Sigmoid colon (tissue), 7 donors: ENCODE results near the gene LTBP1. TPM values are rescaled to one million over a fixed set of nuclear protein-coding genes. Genes with fewer than 3 reads are reported as not detected.
"Not testable (repeated sequence)": the region's sequence is repeated elsewhere in the genome, so short reads cannot be mapped to it uniquely, and the experiment has no call there.

Experiments
- DNase-seq: peaks from one replicate; pipeline ENCODE4 v3.0.0-alpha.2; 2019
- H3K27ac ChIP-seq, 4 donors: fragments of 200-600 bp; sonication (generic); one replicate each; pipeline ENCODE4 v1.5.1; 2016 to 2019; ENCODE audit warnings: mild to moderate bottlenecking in 1 of 4
- H3K27me3 ChIP-seq, 3 donors: fragments of 200-600 bp; sonication (generic); one replicate each; pipeline ENCODE4 v1.5.1; 2019; ENCODE audit warnings: mild to moderate bottlenecking in 1 of 3
- H3K36me3 ChIP-seq, 4 donors: fragments of 200-600 bp; sonication (generic); one replicate each; pipeline ENCODE4 v1.5.1; 2016 to 2019
- H3K4me1 ChIP-seq, 4 donors: fragments of 200-600 bp; sonication (generic); one replicate each; pipeline ENCODE4 v1.5.1; 2017 to 2019
- H3K4me3 ChIP-seq, 4 donors: fragments of 200-600 bp; sonication (generic); one replicate each; pipeline ENCODE4 v1.5.1; 2017 to 2019; ENCODE audit warnings: mild to moderate bottlenecking in 2 of 4, moderate library complexity in 1 of 4
- H3K9me3 ChIP-seq, 4 donors: fragments of 200-600 bp in 3 of 4; sonication (generic) in 3 of 4; one replicate each; pipeline versions ENCODE4 v1.5.1 to v1.6.1; 2013 to 2019
- CTCF ChIP-seq, 4 experiments: fragments of 450-650 bp in 3 of 4; fragments of 200-600 bp in 1 of 4; IDR thresholded peaks; one replicate each; pipeline ENCODE4 v1.5.1; 2016 to 2019; ENCODE audit warnings: antibody characterized with exemption in 4 of 4, mild to moderate bottlenecking in 3 of 4, moderate library complexity in 2 of 4
- EP300 ChIP-seq, 4 donors: sonication (generic); formaldehyde crosslinking; IDR thresholded peaks; one replicate each; pipeline ENCODE4 v1.6.1; 2017; ENCODE audit warnings: antibody characterized with exemption in 4 of 4
- POLR2A ChIP-seq, 2 donors: fragments of 450-650 bp; IDR thresholded peaks; one replicate each; pipeline ENCODE4 v1.6.1; 2016; ENCODE audit warnings: antibody characterized with exemption in 2 of 2, mild to moderate bottlenecking in 2 of 2, moderate library complexity in 2 of 2
- POLR2AphosphoS5 ChIP-seq, 4 donors: sonication (generic); formaldehyde crosslinking; IDR thresholded peaks; one replicate each; pipeline ENCODE4 v1.6.1; 2017; ENCODE audit warnings: antibody characterized with exemption in 4 of 4
- WGBS, 2 donors: extraction: QIAGEN DNeasy Blood & Tissue Kit; methylation state at CpG; one replicate each; pipeline ENCODE4 v1.1.7; 2013; 5-methylcytosine and 5-hydroxymethylcytosine counted together
- intact Hi-C: fragments of 100-400 bp; cut with DNase I; formaldehyde crosslinking; loops from one replicate; pipeline ENCODE4 v1.15.1; 2023
- polyA plus RNA-seq, 3 donors: library from polyadenylated mRNA; stranded (reverse); fragments of 200-250 nt; gene quantifications; one replicate each; pipeline ENCODE4 v1.2.3, GENCODE V29; 2013
- total RNA-seq, 4 donors: library from RNA; depleted of rRNA; stranded (reverse); fragments of >200 nt; gene quantifications; one replicate each; pipeline ENCODE4 v1.1.0, GENCODE V29; 2016
- donor health status: healthy with polysubstance abuse.
- donor health status: Bipolar disorder and iron deficiency.
- donor health status: healthy.

Gene LTBP1
- total and polyA plus RNA-seq, 7 donors, result 3.0 to 102 (median 34.2) TPM

- no peak for DNase-seq
- WGBS, 2 donors, result 81 to 86% methylated on average over 4 of the region's 4 CpGs
- intact Hi-C loops, result no loop called here
Measured at GRCh38 chr2:33381301-33381858, 434.6 kb downstream of the LTBP1 start.

GRCh38 chr2:33383855-33384598, 437.3 kb downstream of the LTBP1 start:
- no peak for DNase-seq
- H3K9me3 ChIP-seq, result no peaks in the 10 kb centered on the region
- H3K27me3 ChIP-seq, result no peaks in the 10 kb centered on the region
- no peaks in the 10 kb centered on the region for H3K4me1 ChIP-seq
- WGBS, 2 donors, result 91 to 95% methylated on average over 8 of the region's 8 CpGs
- H3K27ac ChIP-seq, result no peak overlapping the region
- H3K4me3 ChIP-seq, result no peak overlapping the region
- peaks cover 0 to 7% (median 0%) of the 10 kb centered on the region in 4 donors for H3K36me3 ChIP-seq
- intact Hi-C loops, result no loop called here
- TF ChIP-seq EP300 (IDR thresholded peaks at IDR 0.05) (no peak), POLR2A (IDR thresholded peaks at IDR 0.05) (no peak), POLR2AphosphoS5 (IDR thresholded peaks at IDR 0.05) (no peak), CTCF (IDR thresholded peaks at IDR 0.05) (no peak)

More at GRCh38 chr2:33381301-33381858, 434.6 kb downstream of the LTBP1 start:
- Histone ChIP-seq H3K36me3 (peaks cover 0 to 7% (median 0%) of the 10 kb centered on the region in 4 donors), H3K27ac (no peak overlapping the region), H3K9me3 (no peaks in the 10 kb centered on the region), H3K27me3 (no peaks in the 10 kb centered on the region), H3K4me3 (no peak overlapping the region), H3K4me1 (no peaks in the 10 kb centered on the region)
- TF ChIP-seq POLR2AphosphoS5 (IDR thresholded peaks at IDR 0.05), result no peak
- no peak for TF ChIP-seq EP300 (IDR thresholded peaks at IDR 0.05)
- no peak for TF ChIP-seq CTCF (IDR thresholded peaks at IDR 0.05)
- TF ChIP-seq POLR2A (IDR thresholded peaks at IDR 0.05), result no peak

GRCh38 chr2:33384599-33384961, 437.8 kb downstream of the LTBP1 start:
- peaks cover 0 to 7% (median 3%) of the 10 kb centered on the region in 4 donors for H3K36me3 ChIP-seq
- TF ChIP-seq POLR2AphosphoS5 (IDR thresholded peaks at IDR 0.05), result no peak
- no peak for TF ChIP-seq EP300 (IDR thresholded peaks at IDR 0.05)
- no peak for TF ChIP-seq CTCF (IDR thresholded peaks at IDR 0.05)
- TF ChIP-seq POLR2A (IDR thresholded peaks at IDR 0.05), result no peak
- H3K27me3 ChIP-seq, result no peaks in the 10 kb centered on the region
- no peak overlapping the region for H3K4me3 ChIP-seq
- no peaks in the 10 kb centered on the region for H3K9me3 ChIP-seq
- DNase-seq, result no peak
- intact Hi-C loops, result no loop called here
- WGBS, 2 donors, result 90 to 94% methylated on average over 2 of the region's 2 CpGs
- no peak overlapping the region for H3K27ac ChIP-seq
- H3K4me1 ChIP-seq, result no peaks in the 10 kb centered on the region

GRCh38 chr2:33388996-33389395, 442.2 kb downstream of the LTBP1 start:
- peaks cover 0 to 6% (median 0%) of the 10 kb centered on the region in 4 donors for H3K36me3 ChIP-seq
- DNase-seq, result no peak
- intact Hi-C loops, result no loop called here
- peaks cover 0 to 16% (median 10%) of the 10 kb centered on the region in 4 donors for H3K4me1 ChIP-seq
- WGBS, 2 donors, result 96 to 97% methylated on average over 14 of the region's 14 CpGs
- no peaks in the 10 kb centered on the region for H3K9me3 ChIP-seq
- TF ChIP-seq CTCF (IDR thresholded peaks at IDR 0.05) (no peak), POLR2A (IDR thresholded peaks at IDR 0.05) (no peak), POLR2AphosphoS5 (IDR thresholded peaks at IDR 0.05) (no peak), EP300 (IDR thresholded peaks at IDR 0.05) (no peak)
- H3K27me3 ChIP-seq, result no peaks in the 10 kb centered on the region
- no peak overlapping the region for H3K4me3 ChIP-seq
- H3K27ac ChIP-seq, result no peak overlapping the region

- 89 to 95% methylated on average over 6 of the region's 6 CpGs for WGBS, 2 donors
- intact Hi-C loops, H3K4me3 ChIP-seq, H3K36me3 ChIP-seq, DNase-seq, H3K27ac ChIP-seq, H3K9me3 ChIP-seq, H3K27me3 ChIP-seq: not testable (repeated sequence)
- H3K4me1 ChIP-seq, result peaks cover 0 to 16% (median 10%) of the 10 kb centered on the region in 4 donors
Measured at GRCh38 chr2:33389695-33390094, 442.9 kb downstream of the LTBP1 start.
